ENCODE measurements around the gene EXOC6. TPM values are rescaled to one million over a fixed set of nuclear protein-coding genes. Genes with fewer than 3 reads are reported as not detected.

EXOC6 gene
- polyA plus RNA-seq, 1 experiment: 23.8 TPM

- DNase-seq (ENCODE audit: low read depth): no peak
- Histone ChIP-seq H3K4me3 (ENCODE audit: low read depth, low read length) (no peak overlapping the region), H3K36me3 (ENCODE audit: control insufficient read depth, insufficient read depth, low read length) (no peaks in the 10 kb centered on the region), H3K27me3 (ENCODE audit: control insufficient read depth, insufficient read depth, low read length) (no peaks in the 10 kb centered on the region)
- ChIA-PET CTCF (interaction anchor here (0.8 to 2.6 kb wide), 4 partner anchors 8 to 157 kb away, joined by 3 to 7 read pairs (median 5); partner anchors contain the start of gene EXOC6), POLR2A (interaction anchor here (0.7 kb wide), 1 partner anchor 11 kb away, joined by 6 read pairs; no protein-coding TSS in a partner anchor)
- peak; percentile 21; the same call in 1 of the 2 replicates for TF ChIP-seq CTCF (IDR thresholded peaks at IDR 0.05; ENCODE audit: insufficient read depth, low read depth, low read length)
These were observed 8.9 kb upstream of the EXOC6 start for GRCh38 chr10:92839191-92840085.

GRCh38 chr10:92844746-92845145 lies 3.6 kb upstream of the EXOC6 start:
- Histone ChIP-seq H3K27me3 (ENCODE audit: control insufficient read depth, insufficient read depth, low read length) (no peaks in the 10 kb centered on the region), H3K36me3 (ENCODE audit: control insufficient read depth, insufficient read depth, low read length) (no peaks in the 10 kb centered on the region), H3K4me3 (ENCODE audit: low read depth, low read length) (no peak overlapping the region)
- DNase-seq (ENCODE audit: low read depth): no peak
- TF ChIP-seq CTCF (IDR thresholded peaks at IDR 0.05; ENCODE audit: insufficient read depth, low read depth, low read length): no peak
- POLR2A ChIA-PET: no interaction called here
- CTCF ChIA-PET: interaction anchor here (0.9 to 1.4 kb wide), 2 partner anchors 11 to 312 kb away, joined by 3 read pairs; no protein-coding TSS in a partner anchor

GRCh38 chr10:92845921-92846320 lies 2.4 kb upstream of the EXOC6 start:
- H3K27me3 ChIP-seq (ENCODE audit: control insufficient read depth, insufficient read depth, low read length): no peaks in the 10 kb centered on the region
- DNase-seq (ENCODE audit: low read depth): no peak
- H3K4me3 ChIP-seq (ENCODE audit: low read depth, low read length): no peak overlapping the region
- CTCF ChIA-PET: interaction anchor here (1.1 to 1.4 kb wide), 2 partner anchors 9 to 25 kb away, joined by 3 read pairs; no protein-coding TSS in a partner anchor
- no peak for TF ChIP-seq CTCF (IDR thresholded peaks at IDR 0.05; ENCODE audit: insufficient read depth, low read depth, low read length)
- POLR2A ChIA-PET: no interaction called here
- no peaks in the 10 kb centered on the region for H3K36me3 ChIP-seq (ENCODE audit: control insufficient read depth, insufficient read depth, low read length)

- CTCF ChIA-PET: interaction anchor here (0.8 to 1.1 kb wide), 2 partner anchors 25 to 154 kb away, joined by 3 read pairs; no protein-coding TSS in a partner anchor
- POLR2A ChIA-PET: no interaction called here
- TF ChIP-seq CTCF (IDR thresholded peaks at IDR 0.05; ENCODE audit: insufficient read depth, low read depth, low read length): no peak
- Histone ChIP-seq H3K36me3 (ENCODE audit: control insufficient read depth, insufficient read depth, low read length) (no peaks in the 10 kb centered on the region), H3K27me3 (ENCODE audit: control insufficient read depth, insufficient read depth, low read length) (no peaks in the 10 kb centered on the region), H3K4me3 (ENCODE audit: low read depth, low read length) (no peak overlapping the region)
- no peak for DNase-seq (ENCODE audit: low read depth)
These were observed 2.0 kb upstream of the EXOC6 start for GRCh38 chr10:92846344-92846743.

- no peaks in the 10 kb centered on the region for H3K36me3 ChIP-seq (ENCODE audit: control insufficient read depth, insufficient read depth, low read length)
- ChIA-PET CTCF (interaction anchor here (0.5 to 1.6 kb wide), 3 partner anchors 8 to 154 kb away, joined by 3 read pairs; no protein-coding TSS in a partner anchor), POLR2A (no interaction called here)
- no peak overlapping the region for H3K4me3 ChIP-seq (ENCODE audit: low read depth, low read length)
- H3K27me3 ChIP-seq (ENCODE audit: control insufficient read depth, insufficient read depth, low read length): no peaks in the 10 kb centered on the region
- no peak for DNase-seq (ENCODE audit: low read depth)
- TF ChIP-seq CTCF (IDR thresholded peaks at IDR 0.05; ENCODE audit: insufficient read depth, low read depth, low read length): no peak
These were observed 1.5 kb upstream of the EXOC6 start for GRCh38 chr10:92846854-92847201.

Data from BJ (cell line).